ENCODE results near the gene RAPGEF1.

DNA sequence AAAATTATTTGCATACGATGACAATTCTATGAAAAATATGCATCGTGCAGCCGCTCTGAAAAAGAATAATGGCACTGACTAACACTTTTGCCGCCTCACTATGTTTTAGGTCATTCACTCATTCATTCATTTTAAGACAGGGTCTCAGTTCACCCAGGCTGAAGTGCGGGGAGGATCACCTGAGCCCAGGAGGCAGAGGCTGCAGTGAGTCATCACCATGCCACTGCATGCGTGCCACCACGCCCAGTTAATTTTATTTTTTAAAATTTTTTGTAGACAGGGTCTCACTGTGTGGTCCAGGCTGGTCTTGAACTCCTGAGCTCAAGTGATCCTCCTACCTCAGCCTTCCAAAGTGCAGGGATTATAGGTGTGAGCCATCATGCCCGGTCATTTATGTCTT lies 37.0 kb downstream of the RAPGEF1 start:
- no peak for TF ChIP-seq CTCF (conservative IDR thresholded peaks at IDR 0.05; ENCODE audit: low read depth, low read length)
- no peak for TF ChIP-seq EZH2 (IDR thresholded peaks at IDR 0.05; ENCODE audit: borderline replicate concordance, low read depth, low read length, poor library complexity, severe bottlenecking)

All from A673 (cell line).